Osteoblast (primary cell): ENCODE results near the gene DACH1. TPM values are rescaled to one million over a fixed set of nuclear protein-coding genes. Genes with fewer than 3 reads are reported as not detected.

ENCODE experiments used
- DNase-seq: peaks from one replicate; pipeline ENCODE4 v3.0.0; 2011; ENCODE audit warnings: low spot score, mixed read lengths; ENCODE audit not compliant: insufficient read length; ENCODE audit errors: missing footprints
- H2AFZ ChIP-seq: 2 replicates; pipeline ENCODE4 v1.6.0; 2011; ENCODE audit warnings: mild to moderate bottlenecking, low read length
- H3K27ac ChIP-seq: 2 replicates; pipeline ENCODE4 v1.5.1; 2011; ENCODE audit warnings: mild to moderate bottlenecking, low read depth, low read length, moderate library complexity
- H3K27me3 ChIP-seq: 2 replicates; pipeline ENCODE4 v1.6.0; 2012; ENCODE audit warnings: mild to moderate bottlenecking, control low read depth, inconsistent platforms, low read length, moderate library complexity; ENCODE audit not compliant: insufficient read depth
- H3K36me3 ChIP-seq: 2 replicates; pipeline ENCODE4 v1.5.1; 2011; ENCODE audit warnings: mild to moderate bottlenecking, low read length, control low read depth, moderate library complexity; ENCODE audit not compliant: insufficient read depth
- H3K4me1 ChIP-seq: 2 replicates; pipeline ENCODE4 v1.5.1; 2011; ENCODE audit warnings: mild to moderate bottlenecking, low read length, control low read depth, moderate library complexity; ENCODE audit not compliant: insufficient read depth
- H3K4me2 ChIP-seq: 2 replicates; pipeline ENCODE4 v1.6.0; 2011; ENCODE audit warnings: mild to moderate bottlenecking, low read length; ENCODE audit not compliant: insufficient read depth
- H3K4me3 ChIP-seq: fragments of 200-600 bp; sonication (generic); 3 replicates; pipeline ENCODE4 v1.5.1; 2012; ENCODE audit warnings: mild to moderate bottlenecking, low read length, inconsistent platforms; ENCODE audit not compliant: insufficient read depth
- H3K79me2 ChIP-seq: 2 replicates; pipeline ENCODE4 v1.6.0; 2012; ENCODE audit warnings: mild to moderate bottlenecking, low read length, control low read depth, inconsistent platforms; ENCODE audit not compliant: insufficient read depth
- H3K9me3 ChIP-seq: 2 replicates; pipeline ENCODE4 v1.5.1; 2011; ENCODE audit warnings: low read depth, low read length, control low read depth
- H4K20me1 ChIP-seq: 2 replicates; pipeline ENCODE4 v1.6.0; 2012; ENCODE audit warnings: mild to moderate bottlenecking, low read length, control low read depth; ENCODE audit not compliant: insufficient read depth
- total RNA-seq: library from RNA; depleted of rRNA; stranded (reverse); fragments of >200 nt; gene quantifications from 2 replicates; pipeline ENCODE4 v1.2.3, GENCODE V29; 2012
- TF ChIP-seq, protein P1 (sequence below): IDR thresholded peaks from 2 replicates; pipeline ENCODE4 v1.5.1; 2011; ENCODE audit warnings: mild to moderate bottlenecking, low read depth, low read length, moderate library complexity; ENCODE audit errors: extremely low read depth

DACH1 gene
- total RNA-seq, 1 donor, result not detected

DNA sequence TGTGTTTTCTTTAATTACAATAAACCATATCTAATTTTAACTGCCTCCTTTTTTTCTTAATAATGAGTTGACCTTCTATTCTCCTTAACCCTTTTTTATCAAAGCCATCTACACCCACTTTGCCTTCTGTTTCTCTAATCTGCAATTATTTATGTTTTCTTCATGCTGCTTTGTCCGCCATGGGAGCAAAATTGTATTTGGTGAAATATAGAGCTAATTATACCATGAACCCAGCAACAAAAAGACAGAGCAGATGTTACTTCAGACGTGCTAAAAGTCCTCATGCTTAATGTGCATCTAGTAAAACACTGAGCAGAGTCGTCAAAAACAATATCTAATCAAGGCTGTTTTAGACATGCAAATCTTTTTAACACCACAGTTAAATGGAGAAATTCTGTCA is 264.7 kb downstream of the DACH1 start:
- no peaks in the 10 kb centered on the region for H3K79me2 ChIP-seq
- no peaks in the 10 kb centered on the region for H4K20me1 ChIP-seq
- H3K27ac ChIP-seq, result no peak overlapping the region
- H3K4me3 ChIP-seq, result no peak overlapping the region
- no peak for DNase-seq
- H3K27me3 ChIP-seq, result no peaks in the 10 kb centered on the region
- H3K9me3 ChIP-seq, result no peaks in the 10 kb centered on the region
- no peak overlapping the region for H3K4me2 ChIP-seq
- TF ChIP-seq, protein P1, sequence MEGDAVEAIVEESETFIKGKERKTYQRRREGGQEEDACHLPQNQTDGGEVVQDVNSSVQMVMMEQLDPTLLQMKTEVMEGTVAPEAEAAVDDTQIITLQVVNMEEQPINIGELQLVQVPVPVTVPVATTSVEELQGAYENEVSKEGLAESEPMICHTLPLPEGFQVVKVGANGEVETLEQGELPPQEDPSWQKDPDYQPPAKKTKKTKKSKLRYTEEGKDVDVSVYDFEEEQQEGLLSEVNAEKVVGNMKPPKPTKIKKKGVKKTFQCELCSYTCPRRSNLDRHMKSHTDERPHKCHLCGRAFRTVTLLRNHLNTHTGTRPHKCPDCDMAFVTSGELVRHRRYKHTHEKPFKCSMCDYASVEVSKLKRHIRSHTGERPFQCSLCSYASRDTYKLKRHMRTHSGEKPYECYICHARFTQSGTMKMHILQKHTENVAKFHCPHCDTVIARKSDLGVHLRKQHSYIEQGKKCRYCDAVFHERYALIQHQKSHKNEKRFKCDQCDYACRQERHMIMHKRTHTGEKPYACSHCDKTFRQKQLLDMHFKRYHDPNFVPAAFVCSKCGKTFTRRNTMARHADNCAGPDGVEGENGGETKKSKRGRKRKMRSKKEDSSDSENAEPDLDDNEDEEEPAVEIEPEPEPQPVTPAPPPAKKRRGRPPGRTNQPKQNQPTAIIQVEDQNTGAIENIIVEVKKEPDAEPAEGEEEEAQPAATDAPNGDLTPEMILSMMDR, result no peak
- no peaks in the 10 kb centered on the region for H3K4me1 ChIP-seq
- H2AFZ ChIP-seq, result no peak overlapping the region
- no peaks in the 10 kb centered on the region for H3K36me3 ChIP-seq

DNA sequence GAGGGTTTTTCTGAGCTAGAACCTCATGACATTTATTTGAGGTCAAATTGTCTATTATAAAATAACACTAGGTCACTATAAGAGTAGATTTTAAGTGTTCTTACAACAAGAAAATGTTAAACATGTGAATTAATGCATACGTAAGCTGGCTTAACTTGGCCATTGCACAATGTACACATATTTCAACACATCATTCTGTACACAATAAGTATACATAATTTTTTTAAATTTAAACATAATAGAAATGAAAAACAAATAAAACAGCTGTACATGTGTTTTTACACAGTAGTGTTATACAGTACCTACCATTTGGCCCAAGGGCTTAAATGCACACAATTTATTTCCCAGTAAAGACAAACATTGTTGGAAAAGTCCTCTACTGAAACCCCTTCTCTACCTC is 269.9 kb downstream of the DACH1 start:
- no peak overlapping the region for H3K27ac ChIP-seq
- no peak overlapping the region for H3K4me3 ChIP-seq
- H3K79me2 ChIP-seq, result no peaks in the 10 kb centered on the region
- H3K27me3 ChIP-seq, result no peaks in the 10 kb centered on the region
- no peak overlapping the region for H2AFZ ChIP-seq
- DNase-seq, result no peak
- no peaks in the 10 kb centered on the region for H3K4me1 ChIP-seq
- no peak overlapping the region for H3K4me2 ChIP-seq
- H4K20me1 ChIP-seq, result no peaks in the 10 kb centered on the region
- peaks cover 2% of the 10 kb centered on the region for H3K9me3 ChIP-seq
- H3K36me3 ChIP-seq, result no peaks in the 10 kb centered on the region
- TF ChIP-seq, protein P1, result no peak

DNA sequence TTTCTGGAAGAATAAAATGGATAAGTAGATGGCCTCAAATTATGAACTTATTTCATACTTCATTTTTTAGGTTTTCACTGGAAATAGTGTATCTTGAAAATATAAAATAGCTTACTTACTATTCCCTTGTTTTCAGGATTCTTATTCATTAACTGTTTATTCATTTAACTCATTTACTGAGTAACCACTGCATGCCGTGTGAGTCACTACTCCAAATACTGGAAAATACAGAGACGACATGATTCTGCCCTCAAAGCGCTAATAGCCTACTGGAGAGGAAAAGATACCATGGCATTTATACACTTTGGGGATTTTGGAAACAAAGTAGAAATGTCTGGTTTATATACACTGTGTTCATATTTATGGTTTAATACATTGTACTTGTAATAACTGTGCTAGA is 270.9 kb downstream of the DACH1 start:
- TF ChIP-seq, protein P1, result no peak
- peaks cover 2% of the 10 kb centered on the region for H3K9me3 ChIP-seq
- no peaks in the 10 kb centered on the region for H3K36me3 ChIP-seq

DNA sequence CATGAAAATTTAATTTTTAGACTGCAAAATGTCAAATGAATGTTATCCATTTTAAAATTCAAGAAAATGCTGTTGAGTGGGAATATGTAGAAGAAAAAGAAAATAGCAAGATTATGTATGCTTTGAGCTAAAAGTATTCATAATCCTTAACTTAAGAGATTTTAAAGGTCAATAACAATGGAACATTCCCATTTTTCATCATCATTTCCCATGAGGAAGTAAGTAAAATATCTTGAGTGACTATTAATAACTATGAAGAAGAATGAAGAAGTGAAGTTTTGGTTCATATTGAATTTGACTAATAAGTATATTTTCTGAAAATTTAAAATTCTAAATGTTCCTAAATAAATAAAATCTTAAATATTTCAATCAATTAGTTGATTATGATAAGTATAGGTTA is 273.4 kb downstream of the DACH1 start:
- Histone ChIP-seq H2AFZ (no peak overlapping the region), H3K27me3 (no peaks in the 10 kb centered on the region), H3K79me2 (no peaks in the 10 kb centered on the region), H3K4me1 (no peaks in the 10 kb centered on the region), H3K9me3 (peaks cover 2% of the 10 kb centered on the region), H3K4me2 (no peak overlapping the region), H3K4me3 (no peak overlapping the region), H4K20me1 (no peaks in the 10 kb centered on the region), H3K27ac (no peak overlapping the region), H3K36me3 (no peaks in the 10 kb centered on the region)
- TF ChIP-seq, protein P1, result no peak
- DNase-seq, result no peak

More for the DNA sequence above, 270.9 kb downstream of the DACH1 start:
- Histone ChIP-seq H3K27me3 (no peaks in the 10 kb centered on the region), H3K4me2 (no peak overlapping the region), H4K20me1 (no peaks in the 10 kb centered on the region), H3K27ac (no peak overlapping the region), H2AFZ (no peak overlapping the region), H3K79me2 (no peaks in the 10 kb centered on the region), H3K4me1 (no peaks in the 10 kb centered on the region), H3K4me3 (no peak overlapping the region)
- DNase-seq, result no peak
